H9 (cell line): ENCODE results near the gene FAXDC2. TPM values are rescaled to one million over a fixed set of nuclear protein-coding genes. Genes with fewer than 3 reads are reported as not detected.

Experiments
- DNase-seq: peaks from one replicate; pipeline ENCODE4 v3.0.0-alpha.2; 2017
- H2AFZ ChIP-seq: one replicate; pipeline ENCODE4 v1.6.1; 2013; ENCODE audit warnings: mild to moderate bottlenecking, low read length, control low read depth, moderate library complexity
- H2AK5ac ChIP-seq: 2 replicates; pipeline ENCODE4 v1.6.1; 2013; ENCODE audit warnings: low read length, control low read depth, mixed read lengths; ENCODE audit not compliant: insufficient read length
- H2BK120ac ChIP-seq: one replicate; pipeline ENCODE4 v1.6.1; 2013; ENCODE audit warnings: low read depth, mild to moderate bottlenecking, low read length, control low read depth, inconsistent platforms; ENCODE audit not compliant: poor library complexity, severe bottlenecking
- H2BK12ac ChIP-seq: 2 replicates; pipeline ENCODE4 v1.6.1; 2013; ENCODE audit warnings: low read length, control low read depth, mixed read lengths, low read depth; ENCODE audit not compliant: insufficient read length
- H2BK15ac ChIP-seq: 2 replicates; pipeline ENCODE4 v1.6.1; 2013; ENCODE audit warnings: low read depth, low read length, control low read depth
- H2BK20ac ChIP-seq: one replicate; pipeline ENCODE4 v1.6.1; 2013; ENCODE audit warnings: low read depth, mild to moderate bottlenecking, low read length, control low read depth, inconsistent platforms; ENCODE audit not compliant: poor library complexity, severe bottlenecking
- H2BK5ac ChIP-seq: 2 replicates; pipeline ENCODE4 v1.6.1; 2013; ENCODE audit warnings: low read length, control low read depth, mixed read lengths; ENCODE audit not compliant: insufficient read length
- H3K14ac ChIP-seq: 2 replicates; pipeline ENCODE4 v1.6.1; 2013; ENCODE audit warnings: low read length, control low read depth; ENCODE audit not compliant: insufficient read depth
- H3K18ac ChIP-seq: 2 replicates; pipeline ENCODE4 v1.6.1; 2013; ENCODE audit warnings: low read depth, mild to moderate bottlenecking, mixed read lengths, low read length, control low read depth; ENCODE audit not compliant: insufficient read length
- H3K23ac ChIP-seq: 2 replicates; pipeline ENCODE4 v1.6.1; 2013; ENCODE audit warnings: low read length, control low read depth, mixed read lengths, low read depth; ENCODE audit not compliant: insufficient read length
- H3K23me2 ChIP-seq: 2 replicates; pipeline ENCODE4 v1.6.1; 2013; ENCODE audit warnings: low read depth, mild to moderate bottlenecking, mixed read lengths, low read length, control low read depth; ENCODE audit not compliant: insufficient read length, poor library complexity, severe bottlenecking
- H3K27ac ChIP-seq: 2 replicates; pipeline ENCODE4 v1.5.1; 2013; ENCODE audit warnings: low read length, control low read depth, mixed read lengths, low read depth; ENCODE audit not compliant: insufficient read length
- H3K27me3 ChIP-seq: 2 replicates; pipeline ENCODE4 v1.6.1; 2013; ENCODE audit warnings: low read length, control low read depth, inconsistent platforms; ENCODE audit not compliant: insufficient read depth
- H3K4ac ChIP-seq: 2 replicates; pipeline ENCODE4 v1.6.1; 2013; ENCODE audit warnings: low read depth, mild to moderate bottlenecking, control low read depth, inconsistent platforms, low read length, moderate library complexity
- H3K4me1 ChIP-seq: 2 replicates; pipeline ENCODE4 v1.6.1; 2013; ENCODE audit warnings: low read length, control low read depth, inconsistent platforms; ENCODE audit not compliant: insufficient read depth
- H3K4me2 ChIP-seq: 2 replicates; pipeline ENCODE4 v1.6.1; 2013; ENCODE audit warnings: low read length, control low read depth, mixed read lengths; ENCODE audit not compliant: insufficient read length, insufficient read depth
- H3K56ac ChIP-seq: 2 replicates; pipeline ENCODE4 v1.6.1; 2013; ENCODE audit warnings: low read depth, mild to moderate bottlenecking, mixed read lengths, low read length, control low read depth; ENCODE audit not compliant: insufficient read length
- H3K79me1 ChIP-seq: 2 replicates; pipeline ENCODE4 v1.6.1; 2013; ENCODE audit warnings: low read depth, mild to moderate bottlenecking, moderate library complexity, low read length, control low read depth, inconsistent platforms; ENCODE audit not compliant: insufficient read depth, poor library complexity, severe bottlenecking
- H3K79me2 ChIP-seq: 2 replicates; pipeline ENCODE4 v1.6.1; 2013; ENCODE audit warnings: low read length, control low read depth, inconsistent platforms; ENCODE audit not compliant: insufficient read depth
- H3K9ac ChIP-seq: 2 replicates; pipeline ENCODE4 v1.6.1; 2013; ENCODE audit warnings: low read length, control low read depth, mixed read lengths; ENCODE audit not compliant: insufficient read length; ENCODE audit errors: extremely low read depth
- H3K9me3 ChIP-seq: one replicate; pipeline ENCODE4 v1.6.1; 2013; ENCODE audit warnings: low read depth, low read length, inconsistent platforms; ENCODE audit not compliant: control insufficient read depth
- H3T11ph ChIP-seq: one replicate; pipeline ENCODE4 v1.6.1; 2013; ENCODE audit warnings: mild to moderate bottlenecking, low read length, control low read depth, inconsistent platforms
- H4K20me1 ChIP-seq: one replicate; pipeline ENCODE4 v1.6.1; 2013; ENCODE audit not compliant: control insufficient read depth, insufficient read length, insufficient read depth
- H4K5ac ChIP-seq: 2 replicates; pipeline ENCODE4 v1.6.1; 2013; ENCODE audit warnings: low read depth, mild to moderate bottlenecking, mixed read lengths, low read length, control low read depth; ENCODE audit not compliant: insufficient read length
- H4K8ac ChIP-seq: replicated peaks from 2 replicates; pipeline ENCODE4 v1.6.1; 2013; ENCODE audit warnings: low read length, control low read depth, mixed read lengths, low read depth; ENCODE audit not compliant: insufficient read length
- H4K91ac ChIP-seq: 2 replicates; pipeline ENCODE4 v1.6.1; 2013; ENCODE audit warnings: low read depth, mild to moderate bottlenecking, moderate library complexity, mixed read lengths, low read length, control low read depth; ENCODE audit not compliant: insufficient read length
- H3K27ac Mint-ChIP-seq, 3 experiments: 2 replicates in 2 of 3; 3 replicates in 1 of 3; pipeline ENCODE4 v1.8.0; 2020 to 2021; ENCODE audit warnings: mixed read lengths in 3 of 3, mild to moderate bottlenecking in 1 of 3, moderate library complexity in 1 of 3
- H3K27me3 Mint-ChIP-seq: 2 replicates; pipeline ENCODE4 v1.8.0; 2021; ENCODE audit warnings: low read depth, mild to moderate bottlenecking, moderate library complexity, mixed read lengths
- H3K36me3 Mint-ChIP-seq, 3 experiments: 2 replicates in 2 of 3; 3 replicates in 1 of 3; pipeline ENCODE4 v1.8.0; 2020 to 2021; ENCODE audit warnings: low read depth in 3 of 3, mixed read lengths in 3 of 3; ENCODE audit not compliant: insufficient read depth in 1 of 3
- H3K4me1 Mint-ChIP-seq, 2 experiments: 2 replicates each; pipeline ENCODE4 v1.8.0; 2020; ENCODE audit warnings: mixed read lengths in 2 of 2
- H3K4me3 Mint-ChIP-seq, 2 experiments: 2 replicates in 1 of 2; 3 replicates in 1 of 2; pipeline ENCODE4 v1.8.0; 2020 to 2021; ENCODE audit warnings: mild to moderate bottlenecking in 2 of 2, mixed read lengths in 2 of 2, moderate library complexity in 1 of 2
- H3K9me3 Mint-ChIP-seq, 2 experiments: 2 replicates in 1 of 2; 3 replicates in 1 of 2; pipeline ENCODE4 v1.8.0; 2020; ENCODE audit warnings: mild to moderate bottlenecking in 2 of 2, mixed read lengths in 2 of 2, moderate library complexity in 1 of 2
- CTCF ChIP-seq: fragments of 200-600 bp; sonication (generic); conservative IDR thresholded peaks from 3 replicates; pipeline ENCODE4 v1.8.0; 2021; ENCODE audit warnings: antibody characterized with exemption, mild to moderate bottlenecking
- WGBS: extraction: QIAGEN DNeasy Blood & Tissue Kit; methylation state at CpG from one replicate; pipeline ENCODE4 v1.1.7; 2013; ENCODE audit warnings: missing lambda C conversion rate, low lambda C conversion rate, mixed read lengths; ENCODE audit not compliant: insufficient read length; ENCODE audit errors: extremely low coverage; 5-methylcytosine and 5-hydroxymethylcytosine counted together
- total RNA-seq: library from RNA; stranded (reverse); gene quantifications from 2 replicates; pipeline ENCODE4 v1.2.1, GENCODE V29; 2021

The FAXDC2 gene
- total RNA-seq, 1 experiment from 2014 or later: 3.0 TPM

- Histone ChIP-seq H3T11ph (no peak overlapping the region), H3K79me2 (peaks cover 83% of the 10 kb centered on the region), H4K20me1 (no peaks in the 10 kb centered on the region), H2BK120ac (no peak overlapping the region), H3K4ac (no peak overlapping the region), H3K4me2 (no peak overlapping the region), H4K5ac (no peak overlapping the region), H2BK12ac (no peak overlapping the region), H3K79me1 (peaks cover 13% of the 10 kb centered on the region), H2BK5ac (no peak overlapping the region), H3K18ac (no peak overlapping the region), H3K27ac (no peak overlapping the region), H3K9ac (no peak overlapping the region), H4K91ac (no peak overlapping the region), H2BK20ac (no peak overlapping the region), H3K4me1 (peaks cover 26% of the 10 kb centered on the region), H2AK5ac (no peak overlapping the region), H3K56ac (no peak overlapping the region), H2AFZ (no peak overlapping the region), H3K14ac (no peak overlapping the region), H3K27me3 (no peaks in the 10 kb centered on the region), H3K9me3 (no peaks in the 10 kb centered on the region), H3K23me2 (no peaks in the 10 kb centered on the region), H4K8ac (no peak overlapping the region), H3K23ac (no peak overlapping the region), H2BK15ac (no peak overlapping the region)
- no peak for DNase-seq
- H3K27ac Mint-ChIP-seq: peak overlapping the region; percentile 23 to 63 (median 55); a peak in 6 of 7 replicates
- WGBS: no CpG with 5 or more reads among the region's 2 CpGs
- H3K9me3 Mint-ChIP-seq: no peaks in the 10 kb centered on the region
- no peak for TF ChIP-seq CTCF
- no peaks in the 10 kb centered on the region for H3K27me3 Mint-ChIP-seq
- H3K4me3 Mint-ChIP-seq: no peak overlapping the region; a peak in 1 of 5 replicates
- H3K36me3 Mint-ChIP-seq: peaks cover 2 to 8% (median 6%) of the 10 kb centered on the region in 3 experiments; a peak in 5 of 7 replicates
- H3K4me1 Mint-ChIP-seq: peaks cover 72 to 76% of the 10 kb centered on the region in 2 experiments
Measured at GRCh38 chr5:154784856-154785255, 65.5 kb downstream of the FAXDC2 start.
